Endothelial cell of umbilical vein (primary cell): Measurements from ENCODE around the gene UBE2F. TPM values are rescaled to one million over a fixed set of nuclear protein-coding genes. Genes with fewer than 3 reads are reported as not detected.

Experiments used
- BruUV-seq: library from RNA; stranded (reverse); fragments of 400-500 nt; replicated peaks from 2 replicates; lab custom pipeline; 2021; lab: Mats Ljungman, UMichigan
- CTCF ChIA-PET: fragments of 300-600, 350-600 bp; sonication (Branson Sonifier 250); formaldehyde crosslinking; loops from one replicate; lab custom pipeline; 2021; ENCODE audit warnings: antibody characterized with exemption, inconsistent platforms; lab: Charles Lee
- POLR2A ChIA-PET: fragments of 300-600, 350-600 bp; sonication (Branson Sonifier 250); formaldehyde crosslinking; loops from one replicate; lab custom pipeline; 2021; ENCODE audit warnings: antibody characterized with exemption, inconsistent platforms; lab: Charles Lee
- DNase-seq: peaks from one replicate; pipeline ENCODE4 v3.0.0-alpha.2; 2011; ENCODE audit warnings: low read depth, low spot score
- FAIRE-seq: peaks from 2 replicates; lab custom pipeline; 2011; peaks lifted over from hg19 to GRCh38; lab: Jason Lieb, UNC
- H2AFZ ChIP-seq: 2 replicates; pipeline ENCODE4 v1.6.0; 2012; ENCODE audit warnings: low read depth, low read length, control low read depth, inconsistent platforms
- H3K27ac ChIP-seq: 2 replicates; pipeline ENCODE4 v1.5.1; 2011; ENCODE audit warnings: low read depth, mild to moderate bottlenecking, control low read depth, low read length, moderate library complexity; ENCODE audit not compliant: insufficient read depth
- H3K27me3 ChIP-seq, 2 experiments: 2 replicates each; pipeline versions ENCODE4 v1.6.0 to v1.6.1; 2011; ENCODE audit warnings: low read length in 2 of 2, mixed read lengths in 1 of 2; ENCODE audit not compliant: control insufficient read depth in 2 of 2, insufficient read depth in 2 of 2
- H3K36me3 ChIP-seq, 2 experiments: 2 replicates in 1 of 2; 3 replicates in 1 of 2; pipeline ENCODE4 v1.5.1; 2011; ENCODE audit warnings: low read length in 2 of 2, mild to moderate bottlenecking in 1 of 2, moderate library complexity in 1 of 2; ENCODE audit not compliant: control insufficient read depth in 2 of 2, insufficient read depth in 2 of 2; ENCODE audit errors: extremely low read depth in 1 of 2
- H3K4me1 ChIP-seq: 3 replicates; pipeline ENCODE4 v1.5.1; 2011; ENCODE audit warnings: mild to moderate bottlenecking, low read length; ENCODE audit not compliant: control insufficient read depth, insufficient read depth; ENCODE audit errors: extremely low read depth
- H3K4me2 ChIP-seq: 2 replicates; pipeline ENCODE4 v1.6.1; 2011; ENCODE audit warnings: low read length, control low read depth, mixed read lengths; ENCODE audit not compliant: insufficient read depth
- H3K4me3 ChIP-seq, 3 experiments: fragments of 200-600 bp in 1 of 3; sonication (generic), shearing (Covaris generic) in 1 of 3; replicated peaks in 1 of 3; 2 replicates each; pipeline ENCODE4 v1.5.1; 2011 to 2016; ENCODE audit warnings: control low read depth in 3 of 3, low read length in 3 of 3, mild to moderate bottlenecking in 2 of 3, inconsistent platforms in 1 of 3, low read depth in 1 of 3, moderate library complexity in 1 of 3; ENCODE audit not compliant: insufficient read depth in 1 of 3
- H3K79me2 ChIP-seq: 2 replicates; pipeline ENCODE4 v1.6.0; 2012; ENCODE audit warnings: low read length, inconsistent platforms; ENCODE audit not compliant: control insufficient read depth, insufficient read depth
- H3K9ac ChIP-seq: replicated peaks from 2 replicates; pipeline ENCODE3; 2011; ENCODE audit warnings: low read length, control low read depth; ENCODE audit not compliant: insufficient read depth; ENCODE audit errors: extremely low read depth
- H3K9me1 ChIP-seq: replicated peaks from 3 replicates; pipeline ENCODE4 v1.6.0; 2011; ENCODE audit warnings: mild to moderate bottlenecking, low read length; ENCODE audit not compliant: control insufficient read depth, insufficient read depth; ENCODE audit errors: extremely low read depth
- H3K9me3 ChIP-seq: replicated peaks from 2 replicates; pipeline ENCODE4 v1.5.1; 2012; ENCODE audit warnings: low read length, inconsistent platforms; ENCODE audit not compliant: control insufficient read depth, insufficient read depth
- H4K20me1 ChIP-seq: replicated peaks from 2 replicates; pipeline ENCODE3; 2011; ENCODE audit warnings: mild to moderate bottlenecking, low read length; ENCODE audit not compliant: control insufficient read depth, insufficient read depth; ENCODE audit errors: extremely low read depth
- EZH2 ChIP-seq: IDR thresholded peaks from 2 replicates; pipeline ENCODE4 v1.6.1; 2012; ENCODE audit warnings: borderline replicate concordance, low read depth, mild to moderate bottlenecking, moderate library complexity, low read length, inconsistent platforms; ENCODE audit not compliant: severe bottlenecking
- FOS ChIP-seq: IDR thresholded peaks from 2 replicates; pipeline ENCODE4 v1.6.1; 2011; ENCODE audit warnings: mild to moderate bottlenecking, low read length, moderate library complexity, borderline replicate concordance; ENCODE audit not compliant: insufficient read depth
- GATA2 ChIP-seq: IDR thresholded peaks from 2 replicates; pipeline ENCODE4 v1.7.0; 2011; ENCODE audit warnings: low read depth, mild to moderate bottlenecking, moderate library complexity, mixed read lengths, low read length; ENCODE audit not compliant: insufficient read length, insufficient read depth
- JUN ChIP-seq: IDR thresholded peaks from 2 replicates; pipeline ENCODE4 v1.6.1; 2011; ENCODE audit warnings: borderline replicate concordance, low read depth; ENCODE audit not compliant: insufficient read length, insufficient read depth
- MYC ChIP-seq: IDR thresholded peaks from one replicate; pipeline ENCODE4 v1.6.1; 2011; ENCODE audit warnings: mild to moderate bottlenecking, low read depth, low read length
- POLR2A ChIP-seq: IDR thresholded peaks from 2 replicates; pipeline ENCODE4 v1.6.1; 2012; ENCODE audit warnings: low read depth, mild to moderate bottlenecking, control low read depth, low read length
- POLR2AphosphoS5 ChIP-seq: IDR thresholded peaks from 2 replicates; pipeline ENCODE4 v1.6.1; 2012; ENCODE audit warnings: low read depth, mild to moderate bottlenecking, control low read depth, low read length, moderate library complexity; ENCODE audit not compliant: insufficient read depth
- dilution Hi-C: fragments of 300-500 bp; cut with MboI; formaldehyde crosslinking; loops from one replicate; pipeline ENCODE4 v1.15.0; 2019; ENCODE audit warnings: low sequenced_read_pairs; ENCODE audit not compliant: extremely low pct_ligation_motif_present
- intact Hi-C: fragments of 100-400 bp; cut with micrococcal nuclease; formaldehyde crosslinking; loops from one replicate; pipeline ENCODE4 v1.10.0; 2022
- polyA plus RNA-seq, 4 experiments: library from polyadenylated mRNA; depleted of rRNA in 3 of 4; stranded (reverse) in 3 of 4; unstranded in 1 of 4; fragments of >200 nt; gene quantifications; 2 replicates each; pipeline versions ENCODE4 v1.2.1 to v1.2.3, GENCODE V29; 2011 to 2012; ENCODE audit warnings: missing spikeins in 1 of 4
- total RNA-seq: library from RNA; stranded (reverse); gene quantifications from 2 replicates; pipeline ENCODE4 v1.2.3, GENCODE V29; 2021
- TF ChIP-seq, protein P1 (sequence below), 2 donors: IDR thresholded peaks; 1 replicate in 1 of 2; 2 replicates in 1 of 2; pipeline ENCODE4 v1.5.1; 2011; ENCODE audit warnings: low read length in 2 of 2, mild to moderate bottlenecking in 2 of 2, moderate library complexity in 2 of 2, control low read depth in 1 of 2, inconsistent platforms in 1 of 2, low read depth in 1 of 2; ENCODE audit not compliant: insufficient read depth in 1 of 2; ENCODE audit errors: extremely low read depth in 1 of 2
- TF ChIP-seq, protein P2 (sequence below): IDR thresholded peaks from 2 replicates; pipeline ENCODE4 v1.6.1; 2011; ENCODE audit not compliant: insufficient read depth, insufficient read length

Gene UBE2F
- total and polyA plus RNA-seq, 2 donors (not counting 3 experiments of a cell fraction or from before 2014, with no cell fraction given) = 42.3 to 45.6 TPM

DNA sequence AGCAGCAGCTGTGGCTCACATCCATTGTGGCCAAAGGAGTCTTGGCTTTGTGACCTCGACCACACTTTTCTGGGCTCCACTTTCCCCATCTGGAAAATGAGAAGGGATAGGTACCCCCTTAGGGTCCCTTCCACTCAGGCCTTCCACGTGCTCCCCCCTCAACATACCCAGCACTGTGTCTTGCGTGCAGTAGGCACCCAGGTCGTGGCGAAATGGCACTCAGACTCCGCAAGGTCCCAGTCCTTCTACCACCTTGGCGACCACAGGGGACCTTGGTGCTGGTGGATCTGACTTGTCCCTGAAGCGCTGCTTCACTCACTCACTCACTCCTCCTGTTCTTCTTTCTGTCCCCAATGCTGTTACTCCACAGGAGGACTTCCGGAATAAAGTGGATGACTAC, 74.1 kb downstream of the UBE2F start:
- CTCF ChIA-PET = interaction anchor here (1.0 kb wide), 2 partner anchors 12 to 81 kb away, joined by 3 to 4 read pairs; no protein-coding TSS in a partner anchor

More for the DNA sequence above, 74.1 kb downstream of the UBE2F start:
- dilution Hi-C loops (no loop called here), intact Hi-C loops (no loop called here)
- no peak for FAIRE-seq
- Histone ChIP-seq H3K9me1 (no peaks in the 10 kb centered on the region), H3K4me2 (no peak overlapping the region), H3K9ac (no peak overlapping the region), H4K20me1 (no peaks in the 10 kb centered on the region), H3K79me2 (no peaks in the 10 kb centered on the region), H3K9me3 (no peaks in the 10 kb centered on the region), H3K4me1 (no peaks in the 10 kb centered on the region), H3K36me3 (peaks cover 0 to 26% of the 10 kb centered on the region in 2 experiments), H3K27ac (no peak overlapping the region), H3K27me3 (no peaks in the 10 kb centered on the region), H2AFZ (no peak overlapping the region), H3K4me3 (no peak overlapping the region)
- TF ChIP-seq, protein P1, sequence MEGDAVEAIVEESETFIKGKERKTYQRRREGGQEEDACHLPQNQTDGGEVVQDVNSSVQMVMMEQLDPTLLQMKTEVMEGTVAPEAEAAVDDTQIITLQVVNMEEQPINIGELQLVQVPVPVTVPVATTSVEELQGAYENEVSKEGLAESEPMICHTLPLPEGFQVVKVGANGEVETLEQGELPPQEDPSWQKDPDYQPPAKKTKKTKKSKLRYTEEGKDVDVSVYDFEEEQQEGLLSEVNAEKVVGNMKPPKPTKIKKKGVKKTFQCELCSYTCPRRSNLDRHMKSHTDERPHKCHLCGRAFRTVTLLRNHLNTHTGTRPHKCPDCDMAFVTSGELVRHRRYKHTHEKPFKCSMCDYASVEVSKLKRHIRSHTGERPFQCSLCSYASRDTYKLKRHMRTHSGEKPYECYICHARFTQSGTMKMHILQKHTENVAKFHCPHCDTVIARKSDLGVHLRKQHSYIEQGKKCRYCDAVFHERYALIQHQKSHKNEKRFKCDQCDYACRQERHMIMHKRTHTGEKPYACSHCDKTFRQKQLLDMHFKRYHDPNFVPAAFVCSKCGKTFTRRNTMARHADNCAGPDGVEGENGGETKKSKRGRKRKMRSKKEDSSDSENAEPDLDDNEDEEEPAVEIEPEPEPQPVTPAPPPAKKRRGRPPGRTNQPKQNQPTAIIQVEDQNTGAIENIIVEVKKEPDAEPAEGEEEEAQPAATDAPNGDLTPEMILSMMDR (IDR thresholded peaks at IDR 0.05; ENCODE audit: extremely low read depth in 1 of 2, insufficient read depth in 1 of 2, low read depth in 1 of 2, low read length in 2 of 2) = no peak
- TF ChIP-seq JUN = no peak
- TF ChIP-seq POLR2A = no peak
- no peak for TF ChIP-seq POLR2AphosphoS5
- no peak for TF ChIP-seq FOS
- no peak for TF ChIP-seq MYC
- TF ChIP-seq, protein P2, sequence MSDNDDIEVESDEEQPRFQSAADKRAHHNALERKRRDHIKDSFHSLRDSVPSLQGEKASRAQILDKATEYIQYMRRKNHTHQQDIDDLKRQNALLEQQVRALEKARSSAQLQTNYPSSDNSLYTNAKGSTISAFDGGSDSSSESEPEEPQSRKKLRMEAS = no peak
- no peak for TF ChIP-seq EZH2
- TF ChIP-seq GATA2 = no peak
- DNase-seq = no peak
- BruUV-seq = no TSS peak
- POLR2A ChIA-PET = no interaction called here
